Measurements from ENCODE around the gene GNB5.
"Not testable (repeated sequence)": the region's sequence is repeated elsewhere in the genome, so short reads cannot be mapped to it uniquely, and the experiment has no call there.

The GNB5 gene

DNA sequence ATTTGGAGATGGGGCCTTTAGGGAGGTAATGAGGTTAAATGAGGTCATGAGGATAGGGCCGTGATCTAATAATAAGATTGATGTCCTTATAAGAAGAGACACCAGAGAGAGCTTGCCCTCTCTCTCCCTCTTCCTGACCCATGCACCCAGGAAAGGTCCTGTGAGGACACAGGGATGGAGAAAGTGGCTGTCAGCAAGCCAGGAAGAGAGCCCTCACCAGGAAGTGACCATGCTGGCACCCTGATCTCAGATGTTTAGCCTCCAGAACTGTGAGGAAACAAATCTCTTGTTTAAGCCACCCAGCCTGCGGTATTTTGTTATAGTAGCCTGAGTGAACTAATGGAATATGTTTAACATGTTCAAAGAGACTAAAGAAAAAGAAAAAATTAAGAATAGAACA, 15.3 kb upstream of the GNB5 start:
- no peak for DNase-seq

- DNase-seq: no peak
These were observed 13.5 kb upstream of the GNB5 start for GRCh38 chr15:52204657-52205056.

- DNase-seq: no peak
These were observed 9.7 kb upstream of the GNB5 start for GRCh38 chr15:52200831-52201365.

- no peak for DNase-seq
These were observed 8.1 kb upstream of the GNB5 start for GRCh38 chr15:52199271-52199670.

- no peak for DNase-seq
These were observed 5.7 kb upstream of the GNB5 start for GRCh38 chr15:52196891-52197290.

GRCh38 chr15:52193791-52194190, 2.6 kb upstream of the GNB5 start:
- DNase-seq: no peak

- DNase-seq: no peak
These were observed 2.1 kb upstream of the GNB5 start for GRCh38 chr15:52193321-52193720.

GRCh38 chr15:52186651-52187486, 4.3 kb downstream of the GNB5 start:
- DNase-seq: no peak

GRCh38 chr15:52185151-52185561, 6.0 kb downstream of the GNB5 start:
- DNase-seq: no peak

DNA sequence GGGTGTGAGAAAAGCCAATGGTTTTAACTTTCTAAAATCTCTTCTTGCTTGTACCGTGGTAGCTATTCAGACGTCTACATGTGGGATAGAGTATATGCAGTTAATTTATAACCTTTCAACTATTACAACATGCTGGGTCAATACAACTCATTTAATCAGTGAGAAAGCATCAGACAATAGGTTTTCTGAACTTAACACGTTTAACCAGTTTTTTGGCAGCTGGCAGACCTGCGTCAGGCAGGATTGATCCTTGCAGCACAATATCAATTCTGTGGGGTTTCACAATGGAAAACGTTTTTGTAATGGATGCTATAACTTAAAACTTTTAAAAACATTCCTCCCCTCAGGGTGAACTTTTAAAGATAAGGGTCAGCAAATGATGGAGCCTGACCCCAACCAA, 6.5 kb downstream of the GNB5 start:
- no peak for DNase-seq

GRCh38 chr15:52183562-52184173, 7.5 kb downstream of the GNB5 start:
- DNase-seq: no peak

- no peak for DNase-seq
These were observed 9.0 kb downstream of the GNB5 start for GRCh38 chr15:52181938-52182780.

DNA sequence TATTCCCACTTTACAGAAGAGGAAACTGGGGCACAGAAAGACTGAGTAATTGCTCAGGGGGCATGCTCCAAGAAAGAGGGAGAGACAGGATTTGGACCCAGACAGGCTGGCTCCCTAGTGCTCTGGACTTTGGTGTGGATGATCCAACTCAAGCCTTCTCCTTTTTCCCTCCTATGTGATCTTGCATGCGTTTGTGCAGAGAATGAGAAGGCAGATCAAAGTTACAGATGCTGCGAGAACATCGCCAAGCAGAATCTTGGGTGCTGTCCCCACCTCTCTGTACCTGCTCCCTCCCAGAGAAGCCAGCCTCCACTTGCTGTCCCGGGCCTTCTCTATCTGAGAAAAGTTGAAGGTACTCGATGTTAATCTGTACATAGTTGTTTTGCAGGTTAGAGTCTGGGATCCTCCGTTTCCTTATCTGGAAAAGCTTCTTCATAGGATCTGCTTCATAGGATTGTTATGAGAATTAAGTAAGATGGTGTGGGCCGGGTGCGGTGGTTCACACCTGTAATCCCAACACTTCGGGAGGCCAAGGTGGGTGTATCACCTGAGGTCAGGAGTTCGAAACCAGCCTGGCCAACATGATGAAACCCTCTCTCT, 10.2 kb downstream of the GNB5 start:
- no peak for DNase-seq

DNA sequence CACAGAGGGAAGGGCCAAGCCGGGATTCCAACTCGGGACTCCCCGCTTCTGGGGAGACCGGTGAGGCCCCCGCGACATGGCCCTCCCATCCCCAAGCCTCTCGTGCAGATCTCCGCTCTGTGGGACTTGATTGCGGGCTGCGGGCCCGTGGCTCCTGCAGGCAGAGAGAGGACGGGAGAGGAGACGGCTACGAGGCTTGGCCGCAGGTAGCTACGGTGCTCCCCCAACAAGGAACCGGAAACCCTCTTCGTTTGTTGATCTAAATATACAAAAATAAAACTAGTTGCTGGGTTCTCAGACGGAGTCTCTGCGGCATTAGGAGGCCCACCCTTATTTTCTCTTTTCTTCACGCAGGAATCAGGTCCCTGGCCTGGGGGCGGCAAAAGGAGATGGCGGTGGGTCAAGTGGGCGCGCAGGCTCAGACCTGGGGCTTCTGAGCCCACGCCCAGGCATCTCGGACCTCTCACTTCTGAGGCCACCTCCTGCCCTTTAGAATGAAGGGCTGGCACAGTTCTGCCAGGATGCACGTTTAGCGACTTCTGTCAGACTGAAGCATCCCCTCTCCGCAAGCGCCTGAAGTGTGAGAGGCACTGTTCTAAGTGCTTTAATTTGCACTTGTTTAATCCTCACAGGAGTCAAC, 10.9 kb downstream of the GNB5 start:
- peak; percentile 70 for DNase-seq

DNA sequence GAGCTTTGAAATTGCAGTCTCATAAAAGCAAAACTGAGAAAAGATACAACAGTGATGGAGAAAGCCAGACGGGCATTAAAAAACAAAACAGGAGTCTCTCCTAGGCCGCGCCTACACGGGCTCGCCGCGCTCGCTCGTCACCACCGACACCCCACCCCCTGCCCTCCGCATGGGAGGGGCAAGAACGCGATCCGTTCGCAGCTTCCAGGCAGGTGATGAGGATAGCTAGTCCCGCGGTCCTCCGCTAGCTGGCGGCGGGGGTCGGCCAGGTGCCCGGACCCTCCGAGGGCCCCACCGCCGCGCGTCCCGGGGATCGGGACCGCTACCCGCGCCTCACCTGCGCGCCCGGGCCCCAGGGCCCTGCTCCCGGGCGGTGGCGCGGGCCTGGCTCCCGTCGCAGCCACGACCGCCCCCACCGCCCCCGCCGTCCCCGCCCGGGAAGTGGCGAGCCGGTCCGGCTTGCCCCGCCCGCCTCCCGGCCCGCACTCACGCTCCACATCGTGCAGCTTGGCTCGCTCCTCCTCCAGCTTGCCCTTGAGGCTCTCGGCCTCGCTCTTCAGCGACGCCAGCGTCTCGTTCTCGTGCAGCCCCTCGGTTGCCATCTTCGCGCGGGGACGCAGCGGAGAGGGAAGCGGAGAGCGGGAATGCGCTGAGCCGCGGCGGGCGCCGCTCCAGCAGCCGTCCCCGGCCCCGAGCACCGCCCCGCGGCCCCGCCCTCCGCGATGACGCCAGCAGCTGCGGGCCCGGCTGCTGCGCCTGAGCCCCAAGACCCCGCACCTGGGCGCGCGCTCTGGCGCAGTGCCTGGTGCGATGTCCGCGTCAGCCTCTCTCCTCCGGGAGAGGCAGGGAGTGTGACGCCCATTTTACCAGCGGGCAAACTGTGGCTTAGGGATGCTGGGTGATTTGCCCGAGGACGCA, 11.7 kb downstream of the GNB5 start:
- peak; percentile 89 for DNase-seq

- DNase-seq: no peak
These were observed 12.4 kb downstream of the GNB5 start for GRCh38 chr15:52178765-52179164.

GRCh38 chr15:52172869-52173268, 18.3 kb downstream of the GNB5 start:
- DNase-seq: no peak

- DNase-seq: no peak
These were observed 19.4 kb downstream of the GNB5 start for GRCh38 chr15:52171807-52172206.

- DNase-seq: no peak
These were observed 19.8 kb downstream of the GNB5 start for GRCh38 chr15:52171386-52171785.

GRCh38 chr15:52170199-52170598, 21.0 kb downstream of the GNB5 start:
- DNase-seq: not testable (repeated sequence)

- DNase-seq: not testable (repeated sequence)
These were observed 25.6 kb downstream of the GNB5 start for GRCh38 chr15:52165494-52166131.
